Left lung (tissue), 14 donors: ENCODE data around the gene MYF6. TPM values are rescaled to one million over a fixed set of nuclear protein-coding genes. Genes with fewer than 3 reads are reported as not detected.
A peak's percentile ranks its signal among the peaks of the same experiment; 100 is the strongest.
"Not testable (repeated sequence)": the region's sequence is repeated elsewhere in the genome, so short reads cannot be mapped to it uniquely, and the experiment has no call there.

Source experiments
- ATAC-seq: fragments of 200-7000 bp; cut with Tn5 transposase; one replicate; pipeline ENCODE4 v1.9.1; 2020; ENCODE audit warnings: moderate library complexity
- DNase-seq, 4 donors: peaks; one replicate each; pipeline ENCODE4 v3.0.0-alpha.2; 2013 to 2020
- H3K27ac ChIP-seq, 2 donors: fragments of 200-600 bp; sonication (generic) in 1 of 2; one replicate each; pipeline versions ENCODE4 v1.5.0 to v1.8.0; 2020 to 2021
- H3K27me3 ChIP-seq, 2 donors: fragments of 200-600 bp; sonication (generic) in 1 of 2; one replicate each; pipeline versions ENCODE4 v1.5.0 to v1.8.0; 2020 to 2021
- H3K36me3 ChIP-seq, 2 donors: fragments of 200-600 bp; sonication (generic) in 1 of 2; one replicate each; pipeline versions ENCODE4 v1.5.0 to v1.8.0; 2020 to 2021
- H3K4me1 ChIP-seq, 2 donors: fragments of 200-600 bp; one replicate each; pipeline ENCODE4 v1.8.0; 2021
- H3K4me3 ChIP-seq, 2 donors: fragments of 200-600 bp; sonication (generic) in 1 of 2; one replicate each; pipeline versions ENCODE4 v1.5.0 to v1.8.0; 2020 to 2021; ENCODE audit warnings: mild to moderate bottlenecking in 1 of 2
- H3K9me3 ChIP-seq, 2 donors: fragments of 200-600 bp; sonication (generic) in 1 of 2; one replicate each; pipeline versions ENCODE4 v1.5.0 to v1.8.0; 2020 to 2021
- CTCF ChIP-seq, 2 donors: fragments of 200-600 bp; sonication (generic) in 1 of 2; IDR thresholded peaks; one replicate each; pipeline versions ENCODE4 v1.5.0 to v1.8.0; 2021; ENCODE audit warnings: antibody characterized with exemption in 2 of 2
- intact Hi-C, 2 donors: fragments of 100-400 bp; cut with DNase I; formaldehyde crosslinking; loops; one replicate each; pipeline versions ENCODE4 v1.11.2 to v1.14.2; 2022
- long read RNA-seq, 12 donors: library from polyadenylated mRNA in 2 of 12; unstranded in 2 of 12; transcript quantifications; one replicate each; pipeline ENCODE4 v2.0.0 and lab custom pipeline, GENCODE V29; 2019 to 2026
- polyA plus RNA-seq, 6 donors: library from polyadenylated mRNA; unstranded; fragments of 120-200 nt; gene quantifications; one replicate each; pipeline ENCODE4 v1.2.1, GENCODE V29; 2013; ENCODE audit not compliant: insufficient read length in 6 of 6
- total RNA-seq, 2 donors: library from RNA; stranded (reverse); fragmentation: NEBNext Ultra II Directional; extraction: Animal tissue kit (Norgen Biotek cat#: 25700); gene quantifications; one replicate each; pipeline ENCODE4 v1.2.1, GENCODE V29; 2021
- donor health status: DM: no; HTN: yes; CAD: no.
- donor health status: DM: no; HTN: no; CAD: no.

MYF6 gene
- total RNA-seq (not detected), polyA plus RNA-seq (under 1 TPM; 0.13 to 0.46 (median 0.24) TPM)
- long read RNA-seq, donor 1 = 0 reads
- long read RNA-seq, donor 2 = 0 reads
- long read RNA-seq, donor 3 = 0 reads
- long read RNA-seq, donor 4 = 0 reads
- long read RNA-seq, donor 5 = 0 reads
- long read RNA-seq, donor 6 = 0 reads
- long read RNA-seq, donor 7 = 0 reads
- long read RNA-seq, donor 8 = 0 reads
- long read RNA-seq, donor 9, partial matches to known transcripts = 0 of 2 reads
- long read RNA-seq, donor 9, other reads (novel, unspliced or antisense) = 0 of 2 reads
- long read RNA-seq, donor 10 = 0 reads
- long read RNA-seq, donor 11, partial matches to known transcripts = 0 of 1 reads
- long read RNA-seq, donor 11, other reads (novel, unspliced or antisense) = 0 of 1 reads
- long read RNA-seq, donor 12 = 0 reads

- no peak for TF ChIP-seq CTCF (IDR thresholded peaks at IDR 0.05)
- Histone ChIP-seq H3K4me3 (no peak within 1 kb of the TSS), H3K36me3 (no peaks in the 10 kb centered on the region), H3K27me3 (peaks cover 11 to 49% of the 10 kb centered on the region in 2 donors), H3K9me3 (no peaks in the 10 kb centered on the region), H3K27ac (no peak within 1 kb of the TSS), H3K4me1 (no peaks in the 10 kb centered on the region)
- intact Hi-C loops = no loop called here
- DNase-seq = no peak
- no peak for ATAC-seq
Measured at GRCh38 chr12:80707126-80707829, at the start of gene MYF6. Gene MYF6, plus strand, starts transcription at chr12:80707634. Its CDS starts 86 bp downstream, at chr12:80707720.

DNA sequence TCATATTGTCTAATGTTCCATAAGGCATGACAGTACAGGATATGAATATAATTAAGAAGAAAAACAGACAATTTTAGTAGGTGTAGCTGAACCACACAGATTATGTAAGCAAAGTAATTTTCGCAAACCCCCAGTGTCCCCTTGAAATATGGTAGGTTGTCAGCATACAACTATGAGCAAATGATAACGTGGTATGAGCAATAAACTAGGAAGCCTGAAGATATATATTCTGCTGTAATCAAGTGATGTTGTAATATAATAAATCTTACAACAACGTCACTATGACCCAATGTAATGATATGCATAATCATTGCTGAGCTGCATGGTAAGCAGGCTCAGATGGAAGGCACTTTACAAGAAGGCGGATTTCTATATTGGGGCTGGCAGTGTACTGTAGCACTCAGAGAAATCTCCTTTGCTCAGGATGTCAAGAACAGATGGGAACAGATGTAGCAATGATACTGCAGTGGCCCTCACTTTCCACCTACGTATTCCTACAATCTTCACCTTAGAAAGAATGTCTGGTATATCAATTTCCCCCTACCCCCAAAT, 47.8 kb upstream of the MYF6 start:
- no peaks in the 10 kb centered on the region for H3K9me3 ChIP-seq
- H3K4me3 ChIP-seq = no peak overlapping the region
- no peaks in the 10 kb centered on the region for H3K27me3 ChIP-seq
- H3K4me1 ChIP-seq = no peaks in the 10 kb centered on the region
- no peak for DNase-seq
- H3K36me3 ChIP-seq = no peaks in the 10 kb centered on the region
- no peak overlapping the region for H3K27ac ChIP-seq
- no peak for TF ChIP-seq CTCF (IDR thresholded peaks at IDR 0.05)
- no peak for ATAC-seq
- intact Hi-C loops = no loop called here

DNA sequence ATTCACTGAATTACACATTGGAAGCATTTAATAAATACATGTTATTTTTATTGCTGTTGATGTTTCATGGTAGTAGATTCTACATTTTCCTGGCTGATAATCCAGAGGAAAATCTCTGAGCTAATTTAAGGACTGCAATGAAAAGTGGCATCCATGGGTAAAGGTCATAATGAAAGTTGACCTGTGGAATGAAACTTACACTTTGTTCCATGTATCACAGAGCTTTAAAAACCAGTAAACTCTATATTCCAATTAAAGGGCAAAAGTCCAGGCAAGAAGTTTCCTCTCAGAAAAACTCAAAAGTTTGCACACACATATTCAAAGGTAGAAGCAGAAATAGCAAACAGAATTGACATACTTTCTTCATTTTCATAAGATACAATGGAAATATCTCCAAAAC, 44.8 kb upstream of the MYF6 start:
- Histone ChIP-seq H3K36me3 (no peaks in the 10 kb centered on the region), H3K27me3 (no peaks in the 10 kb centered on the region), H3K4me3 (no peak overlapping the region), H3K4me1 (no peaks in the 10 kb centered on the region), H3K27ac (no peak overlapping the region), H3K9me3 (no peaks in the 10 kb centered on the region)
- DNase-seq (no peak), ATAC-seq (no peak)
- intact Hi-C loops = no loop called here
- TF ChIP-seq CTCF (IDR thresholded peaks at IDR 0.05) = no peak

- no peak for ATAC-seq
- Histone ChIP-seq H3K36me3 (no peaks in the 10 kb centered on the region), H3K4me1 (no peaks in the 10 kb centered on the region), H3K4me3 (no peak overlapping the region), H3K9me3 (no peaks in the 10 kb centered on the region), H3K27me3 (no peaks in the 10 kb centered on the region), H3K27ac (no peak overlapping the region)
- intact Hi-C loops = no loop called here
- no peak for DNase-seq
- no peak for TF ChIP-seq CTCF (IDR thresholded peaks at IDR 0.05)
Measured at GRCh38 chr12:80670214-80670613, 37.2 kb upstream of the MYF6 start.

DNA sequence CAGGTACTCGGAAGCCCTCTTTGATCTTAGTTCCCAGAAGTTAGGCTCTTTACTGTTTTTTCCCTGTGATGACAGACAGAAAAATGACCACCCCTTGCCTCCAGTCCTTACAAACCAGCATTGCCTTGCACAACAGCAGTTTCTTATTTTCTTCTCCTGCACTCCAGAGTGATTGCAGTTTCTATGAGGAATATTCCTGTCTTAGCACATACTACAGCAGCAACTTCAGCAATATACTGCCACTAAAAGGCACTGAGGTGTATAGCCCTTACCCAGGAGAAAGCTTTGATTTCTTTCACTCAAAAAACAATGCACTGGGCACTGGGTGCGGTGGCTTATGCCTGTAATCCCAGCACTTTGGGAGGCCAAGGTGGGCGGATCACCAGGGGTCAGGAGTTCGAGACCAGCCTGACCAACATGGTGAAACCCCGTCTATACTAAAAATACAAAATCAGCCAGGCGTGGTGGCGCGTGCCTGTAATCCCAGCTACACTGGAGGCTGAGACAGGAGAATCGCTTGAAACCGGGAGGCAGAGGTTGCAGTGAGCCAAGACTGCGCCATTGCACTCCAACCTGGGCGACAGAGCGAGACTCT, 31.3 kb upstream of the MYF6 start:
- H3K4me3 ChIP-seq, H3K27me3 ChIP-seq, ATAC-seq, H3K27ac ChIP-seq, H3K36me3 ChIP-seq, H3K4me1 ChIP-seq, H3K9me3 ChIP-seq, intact Hi-C loops: not testable (repeated sequence)
- DNase-seq = peak in 1 of 4 donors; percentile 48
